Left lung (tissue), 10 donors: ENCODE results near the gene ARCN1. TPM values are rescaled to one million over a fixed set of nuclear protein-coding genes. Genes with fewer than 3 reads are reported as not detected.
A peak's percentile ranks its signal among the peaks of the same experiment; 100 is the strongest.

ENCODE experiments used
- ATAC-seq: fragments of 200-7000 bp; cut with Tn5 transposase; one replicate; pipeline ENCODE4 v1.9.1; 2020; ENCODE audit warnings: moderate library complexity
- DNase-seq, 4 donors: peaks; one replicate each; pipeline ENCODE4 v3.0.0-alpha.2; 2013 to 2020
- H3K27ac ChIP-seq, 2 donors: fragments of 200-600 bp; sonication (generic) in 1 of 2; one replicate each; pipeline versions ENCODE4 v1.5.0 to v1.8.0; 2020 to 2021
- H3K27me3 ChIP-seq, 2 donors: fragments of 200-600 bp; sonication (generic) in 1 of 2; one replicate each; pipeline versions ENCODE4 v1.5.0 to v1.8.0; 2020 to 2021
- H3K36me3 ChIP-seq, 2 donors: fragments of 200-600 bp; sonication (generic) in 1 of 2; one replicate each; pipeline versions ENCODE4 v1.5.0 to v1.8.0; 2020 to 2021
- H3K4me1 ChIP-seq, 2 donors: fragments of 200-600 bp; one replicate each; pipeline ENCODE4 v1.8.0; 2021
- H3K4me3 ChIP-seq, 2 donors: fragments of 200-600 bp; sonication (generic) in 1 of 2; one replicate each; pipeline versions ENCODE4 v1.5.0 to v1.8.0; 2020 to 2021; ENCODE audit warnings: mild to moderate bottlenecking in 1 of 2
- H3K9me3 ChIP-seq, 2 donors: fragments of 200-600 bp; sonication (generic) in 1 of 2; one replicate each; pipeline versions ENCODE4 v1.5.0 to v1.8.0; 2020 to 2021
- intact Hi-C, 2 donors: fragments of 100-400 bp; cut with DNase I; formaldehyde crosslinking; loops; one replicate each; pipeline versions ENCODE4 v1.11.2 to v1.14.2; 2022
- polyA plus RNA-seq, 6 donors: library from polyadenylated mRNA; unstranded; fragments of 120-200 nt; gene quantifications; one replicate each; pipeline ENCODE4 v1.2.1, GENCODE V29; 2013; ENCODE audit not compliant: insufficient read length in 6 of 6
- total RNA-seq, 2 donors: library from RNA; stranded (reverse); fragmentation: NEBNext Ultra II Directional; extraction: Animal tissue kit (Norgen Biotek cat#: 25700); gene quantifications; one replicate each; pipeline ENCODE4 v1.2.1, GENCODE V29; 2021
- TF ChIP-seq, protein P1 (sequence below), 2 donors: fragments of 200-600 bp; sonication (generic) in 1 of 2; IDR thresholded peaks; one replicate each; pipeline versions ENCODE4 v1.5.0 to v1.8.0; 2021; ENCODE audit warnings: antibody characterized with exemption in 2 of 2
- donor health status: DM: no; HTN: yes; CAD: no.
- donor health status: DM: no; HTN: no; CAD: no.

The ARCN1 gene
- total and polyA plus RNA-seq, 8 donors: 141 to 171 (median 166) TPM

DNA sequence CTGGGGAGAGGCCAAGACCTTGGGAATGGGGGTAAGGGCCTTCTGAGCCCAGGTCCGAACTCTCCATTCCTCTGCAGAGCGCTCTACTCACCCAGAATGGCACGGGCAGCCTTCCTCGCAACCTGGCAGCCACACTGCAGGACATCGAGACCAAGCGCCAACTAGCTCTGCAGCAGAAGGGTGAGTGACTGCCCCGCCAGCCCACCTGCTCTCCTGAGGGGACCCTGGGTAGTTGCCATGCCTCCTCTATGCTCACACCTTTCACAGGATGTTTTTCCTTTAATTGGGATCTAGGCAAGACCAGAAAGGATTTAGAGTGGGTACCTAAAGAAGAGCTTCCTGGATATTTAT, 71.8 kb downstream of the ARCN1 start:
- Histone ChIP-seq H3K27ac (no peak overlapping the region), H3K36me3 (peaks cover 0 to 90% of the 10 kb centered on the region in 2 donors), H3K27me3 (no peaks in the 10 kb centered on the region), H3K4me3 (no peak overlapping the region), H3K9me3 (no peaks in the 10 kb centered on the region), H3K4me1 (no peaks in the 10 kb centered on the region)
- ATAC-seq (no peak), DNase-seq (peak in 1 of 4 donors; percentile 30)
- intact Hi-C loops: no loop called here
- TF ChIP-seq, protein P1, sequence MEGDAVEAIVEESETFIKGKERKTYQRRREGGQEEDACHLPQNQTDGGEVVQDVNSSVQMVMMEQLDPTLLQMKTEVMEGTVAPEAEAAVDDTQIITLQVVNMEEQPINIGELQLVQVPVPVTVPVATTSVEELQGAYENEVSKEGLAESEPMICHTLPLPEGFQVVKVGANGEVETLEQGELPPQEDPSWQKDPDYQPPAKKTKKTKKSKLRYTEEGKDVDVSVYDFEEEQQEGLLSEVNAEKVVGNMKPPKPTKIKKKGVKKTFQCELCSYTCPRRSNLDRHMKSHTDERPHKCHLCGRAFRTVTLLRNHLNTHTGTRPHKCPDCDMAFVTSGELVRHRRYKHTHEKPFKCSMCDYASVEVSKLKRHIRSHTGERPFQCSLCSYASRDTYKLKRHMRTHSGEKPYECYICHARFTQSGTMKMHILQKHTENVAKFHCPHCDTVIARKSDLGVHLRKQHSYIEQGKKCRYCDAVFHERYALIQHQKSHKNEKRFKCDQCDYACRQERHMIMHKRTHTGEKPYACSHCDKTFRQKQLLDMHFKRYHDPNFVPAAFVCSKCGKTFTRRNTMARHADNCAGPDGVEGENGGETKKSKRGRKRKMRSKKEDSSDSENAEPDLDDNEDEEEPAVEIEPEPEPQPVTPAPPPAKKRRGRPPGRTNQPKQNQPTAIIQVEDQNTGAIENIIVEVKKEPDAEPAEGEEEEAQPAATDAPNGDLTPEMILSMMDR (IDR thresholded peaks at IDR 0.05): no peak

- Histone ChIP-seq H3K36me3 (peaks cover 0 to 90% of the 10 kb centered on the region in 2 donors), H3K4me3 (no peak overlapping the region), H3K9me3 (no peaks in the 10 kb centered on the region), H3K27me3 (no peaks in the 10 kb centered on the region), H3K4me1 (no peaks in the 10 kb centered on the region), H3K27ac (no peak overlapping the region)
- ATAC-seq (no peak), DNase-seq (peak in 1 of 4 donors; percentile 63)
- intact Hi-C loops: no loop called here
- TF ChIP-seq, protein P1 (IDR thresholded peaks at IDR 0.05): no peak
Measured at GRCh38 chr11:118644496-118644895, 72.3 kb downstream of the ARCN1 start.

DNA sequence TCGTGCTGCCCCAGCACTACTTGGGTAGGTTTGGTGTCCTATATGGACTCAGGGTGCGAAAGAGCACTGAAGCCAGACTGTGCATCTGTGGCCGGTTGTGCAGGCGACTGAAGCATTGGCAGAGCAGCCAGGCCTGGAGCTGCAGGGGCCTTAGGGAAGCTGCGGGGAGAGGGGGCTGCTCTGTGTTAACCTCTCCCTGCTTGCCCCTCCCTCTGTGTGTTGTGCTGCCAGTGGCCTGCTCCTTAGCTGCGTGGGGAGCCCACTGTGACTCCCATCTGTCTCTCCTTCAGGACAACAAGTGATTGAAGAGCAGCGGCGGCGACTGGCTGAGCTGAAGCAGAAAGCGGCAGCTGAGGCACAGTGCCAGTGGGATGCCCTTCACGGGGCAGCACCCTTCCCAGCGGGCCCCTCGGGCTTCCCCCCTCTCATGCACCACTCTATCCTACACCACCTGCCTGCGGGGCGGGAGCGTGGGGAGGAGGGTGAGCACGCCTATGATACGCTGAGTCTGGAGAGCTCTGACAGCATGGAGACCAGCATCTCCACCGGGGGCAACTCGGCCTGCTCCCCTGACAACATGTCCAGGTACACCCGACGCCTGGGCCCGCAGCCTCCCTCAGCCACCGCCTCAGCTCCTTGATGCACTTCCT, 73.0 kb downstream of the ARCN1 start:
- intact Hi-C loops: no loop called here
- H3K4me1 ChIP-seq: no peaks in the 10 kb centered on the region
- TF ChIP-seq, protein P1 (IDR thresholded peaks at IDR 0.05): no peak
- H3K4me3 ChIP-seq: no peak overlapping the region
- no peaks in the 10 kb centered on the region for H3K27me3 ChIP-seq
- H3K9me3 ChIP-seq: no peaks in the 10 kb centered on the region
- H3K27ac ChIP-seq: no peak overlapping the region
- peaks cover 4 to 90% of the 10 kb centered on the region in 2 donors for H3K36me3 ChIP-seq
- DNase-seq (peak in 1 of 4 donors; percentile 68), ATAC-seq (no peak)

GRCh38 chr11:118646393-118646792, 74.2 kb downstream of the ARCN1 start:
- Histone ChIP-seq H3K27ac (no peak overlapping the region), H3K27me3 (no peaks in the 10 kb centered on the region), H3K4me1 (no peaks in the 10 kb centered on the region), H3K36me3 (peaks cover 8 to 90% of the 10 kb centered on the region in 2 donors), H3K4me3 (no peak overlapping the region), H3K9me3 (no peaks in the 10 kb centered on the region)
- peak in 1 of 4 donors; percentile 2 for DNase-seq
- ATAC-seq: no peak
- intact Hi-C loops: no loop called here
- TF ChIP-seq, protein P1 (IDR thresholded peaks at IDR 0.05): no peak

DNA sequence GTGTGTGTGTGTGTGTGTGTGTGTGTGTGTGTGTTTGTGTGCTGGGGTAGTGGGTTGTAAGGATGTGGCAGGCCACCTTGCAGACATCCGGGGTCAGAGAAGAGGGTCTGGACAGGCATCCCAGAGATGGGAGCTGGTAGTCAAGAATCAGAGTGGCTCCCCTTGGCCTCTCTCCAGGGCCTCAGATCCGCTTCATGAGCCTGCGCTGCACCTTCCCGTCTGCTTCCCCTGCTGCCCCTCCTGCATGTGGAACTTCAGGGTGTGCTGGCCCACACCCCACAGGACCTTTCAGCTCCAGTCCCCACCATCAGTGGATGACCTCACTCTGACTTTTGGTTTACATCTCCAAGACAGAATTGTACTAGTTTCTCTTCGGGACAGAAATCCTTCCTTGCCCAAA, 76.1 kb downstream of the ARCN1 start:
- no peak overlapping the region for H3K4me3 ChIP-seq
- no peaks in the 10 kb centered on the region for H3K27me3 ChIP-seq
- no peak for ATAC-seq
- intact Hi-C loops: no loop called here
- DNase-seq: peak in 2 of 4 donors; percentile 19 to 31
- TF ChIP-seq, protein P1 (IDR thresholded peaks at IDR 0.05): no peak
- H3K27ac ChIP-seq: no peak overlapping the region
- H3K9me3 ChIP-seq: no peaks in the 10 kb centered on the region
- H3K4me1 ChIP-seq: no peaks in the 10 kb centered on the region
- H3K36me3 ChIP-seq: peaks cover 8 to 92% of the 10 kb centered on the region in 2 donors
